Measurements from ENCODE around the gene LNPK. TPM values are rescaled to one million over a fixed set of nuclear protein-coding genes. Genes with fewer than 3 reads are reported as not detected.
A peak's percentile ranks its signal among the peaks of the same experiment; 100 is the strongest.

LNPK gene, protein sequence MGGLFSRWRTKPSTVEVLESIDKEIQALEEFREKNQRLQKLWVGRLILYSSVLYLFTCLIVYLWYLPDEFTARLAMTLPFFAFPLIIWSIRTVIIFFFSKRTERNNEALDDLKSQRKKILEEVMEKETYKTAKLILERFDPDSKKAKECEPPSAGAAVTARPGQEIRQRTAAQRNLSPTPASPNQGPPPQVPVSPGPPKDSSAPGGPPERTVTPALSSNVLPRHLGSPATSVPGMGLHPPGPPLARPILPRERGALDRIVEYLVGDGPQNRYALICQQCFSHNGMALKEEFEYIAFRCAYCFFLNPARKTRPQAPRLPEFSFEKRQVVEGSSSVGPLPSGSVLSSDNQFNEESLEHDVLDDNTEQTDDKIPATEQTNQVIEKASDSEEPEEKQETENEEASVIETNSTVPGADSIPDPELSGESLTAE
- total RNA-seq: 30.9 and 48.8 TPM in 2 replicates

DNA sequence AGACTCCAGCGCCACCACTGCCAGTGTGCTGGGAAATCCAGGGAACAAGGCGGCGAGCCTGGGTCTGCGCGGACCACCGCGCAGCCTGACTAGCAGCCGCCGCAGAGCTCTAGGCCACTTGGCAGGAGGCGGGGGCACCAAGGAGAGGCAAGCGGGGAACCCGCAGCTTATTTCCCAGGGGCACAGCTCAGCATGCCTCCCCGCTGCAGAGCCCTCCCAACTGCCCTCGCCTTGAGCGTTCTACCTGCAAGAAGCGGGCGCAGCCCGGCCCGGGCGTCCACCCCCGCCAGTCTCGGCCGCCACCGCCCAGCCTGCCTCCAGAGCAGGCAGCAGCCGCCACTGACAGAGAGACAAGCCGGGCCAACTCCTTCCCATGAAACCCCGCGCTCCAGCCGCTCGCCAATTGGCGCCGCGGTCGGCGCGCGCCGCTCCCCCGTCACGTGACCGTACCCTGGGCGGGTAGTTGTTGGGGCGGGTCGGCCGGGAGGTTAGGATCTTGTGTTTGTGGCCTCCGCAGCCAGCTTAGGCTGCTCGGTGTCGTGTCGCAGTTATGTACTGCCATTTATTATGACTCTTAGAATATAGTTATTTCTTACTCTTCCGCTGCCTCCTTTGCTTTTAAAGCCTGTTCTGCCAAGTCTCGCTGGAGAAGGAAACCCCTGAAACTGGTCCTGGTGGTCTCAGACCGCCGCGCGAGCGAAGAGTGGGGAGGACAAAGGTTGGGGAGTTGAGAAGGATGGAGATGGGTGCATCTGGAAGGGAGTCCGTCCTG, at the start of gene LNPK:
Gene LNPK, minus strand, starts transcription at position 352 of the 772 bp plus-strand sequence. CDS start 6,683 bp downstream, outside the sequence.
- TF ChIP-seq, protein P1, sequence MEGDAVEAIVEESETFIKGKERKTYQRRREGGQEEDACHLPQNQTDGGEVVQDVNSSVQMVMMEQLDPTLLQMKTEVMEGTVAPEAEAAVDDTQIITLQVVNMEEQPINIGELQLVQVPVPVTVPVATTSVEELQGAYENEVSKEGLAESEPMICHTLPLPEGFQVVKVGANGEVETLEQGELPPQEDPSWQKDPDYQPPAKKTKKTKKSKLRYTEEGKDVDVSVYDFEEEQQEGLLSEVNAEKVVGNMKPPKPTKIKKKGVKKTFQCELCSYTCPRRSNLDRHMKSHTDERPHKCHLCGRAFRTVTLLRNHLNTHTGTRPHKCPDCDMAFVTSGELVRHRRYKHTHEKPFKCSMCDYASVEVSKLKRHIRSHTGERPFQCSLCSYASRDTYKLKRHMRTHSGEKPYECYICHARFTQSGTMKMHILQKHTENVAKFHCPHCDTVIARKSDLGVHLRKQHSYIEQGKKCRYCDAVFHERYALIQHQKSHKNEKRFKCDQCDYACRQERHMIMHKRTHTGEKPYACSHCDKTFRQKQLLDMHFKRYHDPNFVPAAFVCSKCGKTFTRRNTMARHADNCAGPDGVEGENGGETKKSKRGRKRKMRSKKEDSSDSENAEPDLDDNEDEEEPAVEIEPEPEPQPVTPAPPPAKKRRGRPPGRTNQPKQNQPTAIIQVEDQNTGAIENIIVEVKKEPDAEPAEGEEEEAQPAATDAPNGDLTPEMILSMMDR (IDR thresholded peaks at IDR 0.05; ENCODE audit: insufficient read depth, low read depth, low read length): no peak
- H3K4me3 ChIP-seq (ENCODE audit: low read depth, low read length): peak within 1 kb of the TSS; percentile 88
- DNase-seq (ENCODE audit: low read depth): peak; percentile 86

DNA sequence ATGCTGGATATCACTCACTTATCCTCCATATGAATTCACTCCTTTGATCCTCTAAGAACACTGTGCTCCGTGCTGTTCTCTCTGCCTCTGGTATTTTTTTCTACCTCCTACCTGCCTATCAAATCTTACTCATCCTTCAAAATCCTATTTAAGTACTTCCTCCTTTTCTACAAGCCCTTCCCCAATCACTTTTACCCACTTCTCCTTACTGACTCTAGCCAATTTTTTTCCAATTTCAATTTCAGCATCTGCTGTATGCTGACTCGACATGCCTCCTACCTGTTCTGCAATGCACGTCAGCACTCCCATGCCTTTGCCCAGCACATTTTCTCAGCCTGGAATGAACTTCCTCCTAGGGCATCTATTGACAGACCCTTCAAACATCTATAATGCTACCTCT, 37.3 kb upstream of the LNPK start:
- H3K4me3 ChIP-seq (ENCODE audit: low read depth, low read length): no peak overlapping the region
- TF ChIP-seq, protein P1 (IDR thresholded peaks at IDR 0.05; ENCODE audit: insufficient read depth, low read depth, low read length): no peak
- no peak for DNase-seq (ENCODE audit: low read depth)

DNA sequence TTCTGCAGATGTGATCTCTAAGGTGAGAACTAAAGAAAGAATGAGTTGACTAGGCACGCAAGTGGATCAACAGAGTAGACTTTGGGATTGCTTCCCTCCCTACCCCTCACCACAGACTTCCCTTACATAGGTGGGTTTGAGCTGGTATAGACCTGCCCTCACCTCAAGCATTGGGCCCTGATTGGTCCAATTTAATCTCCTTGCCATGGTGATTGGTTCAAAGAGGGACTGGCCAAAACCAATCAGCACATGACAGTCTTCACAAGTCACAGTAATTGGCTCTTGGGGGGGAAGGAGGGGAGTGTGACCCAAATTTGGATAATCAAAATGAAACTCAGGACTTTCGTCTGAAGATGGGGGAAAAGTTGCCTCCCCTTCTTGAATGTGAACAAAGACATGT, 36.6 kb upstream of the LNPK start:
- no peak for DNase-seq (ENCODE audit: low read depth)
- no peak overlapping the region for H3K4me3 ChIP-seq (ENCODE audit: low read depth, low read length)
- TF ChIP-seq, protein P1 (IDR thresholded peaks at IDR 0.05; ENCODE audit: insufficient read depth, low read depth, low read length): no peak

DNA sequence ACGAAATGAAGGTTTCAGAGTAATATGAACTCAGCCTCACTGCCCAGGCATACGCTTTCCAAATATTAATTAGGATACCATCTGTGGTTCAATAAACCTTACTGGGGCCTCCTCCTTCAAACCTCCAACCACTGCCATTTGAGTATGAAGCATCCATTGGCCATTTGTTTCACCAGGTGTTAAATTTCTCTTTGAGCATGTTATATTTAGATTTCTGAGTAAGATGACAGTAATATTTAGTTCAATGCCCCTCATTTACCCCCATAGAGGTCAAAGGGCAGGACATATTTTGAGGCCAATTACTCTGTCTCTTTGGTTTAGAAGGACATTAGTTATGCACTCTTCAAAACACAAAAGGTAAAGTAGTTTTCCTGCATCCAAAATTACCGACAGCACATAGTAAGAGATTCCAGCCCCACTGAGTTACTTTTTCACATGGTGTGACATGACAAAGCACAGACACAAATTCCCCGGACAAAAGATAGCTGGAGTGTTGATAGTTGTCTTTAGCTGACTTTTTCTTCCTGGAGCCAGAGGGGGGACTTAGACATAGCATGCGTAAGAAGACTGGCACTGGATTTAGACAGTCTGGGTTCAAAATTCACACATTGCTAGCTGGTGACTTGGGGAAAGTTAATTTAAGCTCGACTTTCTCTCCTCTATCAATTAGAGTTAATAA, 33.1 kb upstream of the LNPK start:
- no peak overlapping the region for H3K4me3 ChIP-seq (ENCODE audit: low read depth, low read length)
- TF ChIP-seq, protein P1 (IDR thresholded peaks at IDR 0.05; ENCODE audit: insufficient read depth, low read depth, low read length): no peak
- no peak for DNase-seq (ENCODE audit: low read depth)

DNA sequence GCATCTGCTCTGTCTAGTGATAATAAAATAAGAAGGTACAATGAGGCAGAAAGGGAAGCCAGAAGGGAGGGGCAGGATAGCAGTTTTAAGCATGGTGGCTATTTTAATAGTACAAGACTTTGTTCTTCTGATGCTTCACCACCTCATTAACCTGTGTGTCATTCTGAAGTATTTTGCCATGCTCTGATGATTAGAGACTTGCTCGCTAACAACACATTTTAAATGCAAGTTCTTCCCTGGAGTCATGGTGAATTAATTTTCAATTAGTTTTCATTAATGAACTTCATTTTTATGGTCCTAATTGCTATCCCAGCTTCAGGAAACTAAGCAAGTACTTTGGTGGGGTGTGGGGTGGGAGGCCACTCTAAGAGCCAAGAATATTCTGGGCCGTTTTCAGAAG, 25.7 kb upstream of the LNPK start:
- no peak overlapping the region for H3K4me3 ChIP-seq (ENCODE audit: low read depth, low read length)
- no peak for DNase-seq (ENCODE audit: low read depth)
- TF ChIP-seq, protein P1 (IDR thresholded peaks at IDR 0.05; ENCODE audit: insufficient read depth, low read depth, low read length): no peak

DNA sequence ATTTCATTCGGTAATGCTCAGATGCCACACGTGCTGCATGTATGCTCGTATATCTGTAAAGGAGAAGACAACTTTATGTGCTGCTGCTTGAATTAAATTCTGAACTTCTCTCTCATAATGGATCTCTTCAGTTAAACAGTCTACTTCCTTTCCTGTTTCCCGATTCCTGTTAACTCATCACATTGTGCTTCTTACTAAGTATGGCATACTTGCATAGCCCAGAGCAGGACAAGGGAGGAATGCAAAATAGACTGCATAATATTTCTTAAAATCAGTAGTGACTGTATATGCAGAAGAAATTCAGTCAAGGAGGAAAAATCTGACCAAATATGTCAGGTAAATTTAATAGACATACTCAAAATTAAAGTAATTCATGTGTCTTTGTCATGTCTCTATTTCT, 23.9 kb upstream of the LNPK start:
- no peak for DNase-seq (ENCODE audit: low read depth)
- H3K4me3 ChIP-seq (ENCODE audit: low read depth, low read length): no peak overlapping the region
- TF ChIP-seq, protein P1 (IDR thresholded peaks at IDR 0.05; ENCODE audit: insufficient read depth, low read depth, low read length): no peak

Measured in fibroblast of villous mesenchyme (primary cell).